ENCODE data around the gene TAB2. TPM values are rescaled to one million over a fixed set of nuclear protein-coding genes. Genes with fewer than 3 reads are reported as not detected.

The TAB2 gene
- total RNA-seq, 1 experiment from 2014 or later = 56.7 TPM

- intact Hi-C loops (cut with micrococcal nuclease) = no loop called here
- TF ChIP-seq SIN3A (IDR thresholded peaks at IDR 0.05; ENCODE audit: low read depth) (no peak), ZBTB33 (IDR thresholded peaks at IDR 0.05; ENCODE audit: extremely low read depth, insufficient replicate concordance, low read length) (no peak), POLR2A (IDR thresholded peaks at IDR 0.05; ENCODE audit: borderline replicate concordance, extremely low read depth, insufficient read depth, insufficient read length) (no peak), MAX (IDR thresholded peaks at IDR 0.05) (no peak), CEBPB (IDR thresholded peaks at IDR 0.05; ENCODE audit: low read depth) (no peak), TCF7L2 (IDR thresholded peaks at IDR 0.05; ENCODE audit: borderline replicate concordance, extremely low read depth, insufficient read depth, insufficient read length) (no peak), ELF1 (IDR thresholded peaks at IDR 0.05; ENCODE audit: borderline replicate concordance, low read depth) (no peak)
- peaks cover 7 to 15% of the 10 kb centered on the region in 2 experiments; a peak in 3 of 4 replicates for H3K4me1 ChIP-seq (ENCODE audit: control insufficient read depth in 1 of 2, insufficient read depth in 2 of 2, low read length in 2 of 2)
- BruUV-seq (replicated peaks) = no TSS peak
- RAD21 ChIA-PET (ENCODE audit: low non-redundant PET in 1 of 2, low total read pairs in 2 of 2, uncharacterized antibody in 2 of 2, unreplicated experiment in 2 of 2) = no interaction called here
- no peaks in the 10 kb centered on the region for H3K9me2 ChIP-seq (ENCODE audit: insufficient read depth)
- no peak for ATAC-seq
- no peak overlapping the region for H2AFZ ChIP-seq (ENCODE audit: low read depth, low read length, poor library complexity, severe bottlenecking)
- no peaks in the 10 kb centered on the region for H3K9me3 ChIP-seq (ENCODE audit: control insufficient read depth in 1 of 2, insufficient read depth in 1 of 2, low read depth in 1 of 2, low read length in 2 of 2)
- H3K27me3 ChIP-seq (ENCODE audit: insufficient read depth, low read length) = no peaks in the 10 kb centered on the region
- no peaks in the 10 kb centered on the region for H3K36me3 ChIP-seq (ENCODE audit: control insufficient read depth in 1 of 2, insufficient read depth in 2 of 2, low read length in 2 of 2)
- no peak overlapping the region for H3K9ac ChIP-seq (ENCODE audit: low read length)
- CTCF ChIA-PET = no interaction called here
- no peak overlapping the region for H3K4me3 ChIP-seq (replicated peaks in 1 of 2; ENCODE audit: low read depth in 1 of 2, low read length in 2 of 2)
- H3K4me2 ChIP-seq (ENCODE audit: low read length) = no peak overlapping the region
- DNase-seq (ENCODE audit: low read depth, low spot score) = no peak
- peaks cover 90% of the 10 kb centered on the region for H3K79me2 ChIP-seq (ENCODE audit: insufficient read depth, low read length)
- H4K20me1 ChIP-seq (ENCODE audit: insufficient read depth) = no peaks in the 10 kb centered on the region
- no peak overlapping the region for H3K27ac ChIP-seq (ENCODE audit: low read depth, low read length)
- POLR2A ChIA-PET = no interaction called here
Measured at GRCh38 chr6:149357726-149358538, 40.4 kb downstream of the TAB2 start.

All from HCT116 (cell line).